KOPT-K1 (cell line): Measurements from ENCODE around the gene FN3KRP.

ENCODE experiments used
- H3K27ac ChIP-seq: fragments of 200-600 bp; sonication (generic); 2 replicates; pipeline ENCODE4 v1.5.1; 2016; ENCODE audit warnings: antibody characterized with exemption, mild to moderate bottlenecking, low read depth, low read length; ENCODE audit not compliant: poor library complexity, severe bottlenecking
- H3K36me3 ChIP-seq: fragments of 200-600 bp; sonication (generic); 2 replicates; pipeline ENCODE4 v1.5.1; 2017; ENCODE audit warnings: antibody characterized with exemption, mild to moderate bottlenecking, low read length, moderate library complexity; ENCODE audit not compliant: insufficient read depth
- H3K9me3 ChIP-seq: fragments of 200-600 bp; sonication (generic); 2 replicates; pipeline ENCODE4 v1.5.1; 2017; ENCODE audit warnings: antibody characterized with exemption, low read length, mild to moderate bottlenecking; ENCODE audit not compliant: insufficient read depth, poor library complexity, severe bottlenecking

FN3KRP gene

DNA sequence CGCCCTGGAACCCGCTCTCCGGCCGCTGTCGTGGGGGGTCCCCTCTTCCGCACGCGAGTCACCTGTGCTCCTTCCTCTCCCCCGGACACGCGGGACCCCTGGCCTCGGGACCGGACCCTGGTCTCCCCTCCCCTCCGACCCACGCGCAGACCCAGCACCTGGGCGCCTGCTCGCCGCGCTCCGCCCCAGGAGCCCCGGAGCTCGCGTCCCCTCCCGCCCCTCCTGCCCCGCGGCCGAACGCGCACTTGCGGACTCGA, 18.8 kb upstream of the FN3KRP start:
- no peaks in the 10 kb centered on the region for H3K36me3 ChIP-seq
- H3K27ac ChIP-seq, result no peak overlapping the region
- H3K9me3 ChIP-seq, result peaks cover 42% of the 10 kb centered on the region

DNA sequence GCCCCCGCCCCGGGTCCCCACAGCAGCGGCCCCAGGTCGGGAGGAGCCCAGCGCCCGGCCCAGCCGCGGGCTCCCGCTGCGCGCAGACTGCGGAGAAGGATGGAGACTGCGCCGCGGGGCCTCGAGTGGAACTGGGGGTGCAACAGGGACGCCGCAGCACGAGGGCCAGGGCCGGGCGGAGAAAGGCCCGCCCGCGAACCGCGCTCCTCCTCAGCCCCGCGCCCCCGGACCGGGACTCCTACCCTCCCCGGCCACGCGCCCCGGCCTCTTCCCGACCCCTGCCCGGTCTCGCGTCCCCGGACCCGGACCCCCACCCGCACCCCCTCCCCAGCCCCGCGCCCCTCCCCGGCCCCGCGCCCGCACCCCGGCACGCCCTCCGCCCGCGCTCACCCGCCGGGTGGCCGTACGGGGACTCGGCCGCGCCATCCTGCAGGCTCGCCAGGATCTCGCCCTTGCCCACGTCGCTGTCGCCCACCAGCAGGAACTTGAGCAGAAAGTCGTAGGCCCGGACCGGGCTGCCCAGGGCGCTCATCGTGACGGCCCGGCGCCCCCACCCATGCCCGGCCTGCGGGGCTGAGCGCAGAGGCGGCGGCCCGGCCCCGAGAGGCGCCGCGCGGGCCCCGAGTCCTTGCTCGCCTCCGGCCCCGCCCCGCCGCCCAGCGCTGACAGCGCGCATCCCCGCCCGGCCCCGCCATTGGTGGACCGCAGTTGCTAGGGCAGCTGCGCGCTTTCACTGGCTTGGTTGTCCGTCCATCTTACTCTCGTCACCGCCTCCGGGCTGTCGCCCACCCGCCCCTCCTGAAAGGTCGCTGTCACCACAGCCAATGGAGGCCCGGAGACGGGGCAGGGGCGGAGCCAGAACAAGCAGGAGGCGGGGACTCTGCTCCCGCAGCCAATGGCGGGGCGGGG, 18.2 kb upstream of the FN3KRP start, which contains the start of gene RAB40B:
Gene RAB40B, minus strand, starts transcription at position 634 of the 909 bp plus-strand sequence. Its CDS starts 102 bp downstream, at position 532.
- Histone ChIP-seq H3K27ac (no peak within 1 kb of the TSS), H3K9me3 (peaks cover 38% of the 10 kb centered on the region), H3K36me3 (no peaks in the 10 kb centered on the region)

DNA sequence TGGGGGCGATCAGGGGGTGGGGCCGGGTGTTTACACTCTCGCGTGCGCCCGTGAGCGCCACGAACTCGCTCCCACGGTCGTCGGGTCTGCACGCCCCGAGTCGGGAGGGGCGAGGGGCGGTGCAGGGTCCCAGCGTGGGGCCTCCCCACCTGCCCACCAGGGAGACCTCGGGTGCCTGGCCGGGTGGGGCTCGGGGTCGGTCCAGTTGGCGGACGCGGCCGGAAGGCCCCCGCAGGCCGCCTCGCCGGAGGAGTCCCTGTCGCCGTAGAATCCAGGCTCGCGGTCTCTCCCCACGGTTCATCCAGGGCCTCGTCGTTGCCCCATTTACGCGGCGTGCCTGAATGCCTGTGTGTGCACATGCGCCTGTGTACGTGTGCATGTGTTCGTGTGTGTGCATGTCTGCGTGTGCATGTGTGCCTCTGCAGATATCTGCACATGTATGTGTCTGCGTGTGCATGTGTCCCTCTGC, 17.5 kb upstream of the FN3KRP start:
- H3K9me3 ChIP-seq, result peaks cover 32% of the 10 kb centered on the region
- H3K36me3 ChIP-seq, result no peaks in the 10 kb centered on the region
- no peak overlapping the region for H3K27ac ChIP-seq

DNA sequence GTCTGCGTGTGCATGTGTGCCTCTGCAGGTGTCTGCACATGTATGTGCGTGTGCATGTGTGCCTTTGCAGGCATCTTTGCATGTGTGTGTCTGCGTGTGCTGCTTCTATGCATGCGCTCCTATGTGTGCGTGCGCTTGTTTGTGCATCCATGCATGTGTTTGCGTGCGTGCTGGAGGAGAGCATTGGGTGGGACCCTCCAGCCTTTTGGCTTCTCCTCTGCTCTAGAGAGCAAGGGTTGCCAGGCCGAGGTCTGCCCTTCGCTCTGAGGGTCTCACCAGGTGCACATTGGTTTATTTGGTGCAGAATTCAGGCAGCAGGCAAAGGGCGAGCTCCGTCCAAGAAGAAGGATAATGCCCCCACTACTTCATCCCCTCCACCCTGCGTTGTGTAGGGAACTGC, 17.0 kb upstream of the FN3KRP start:
- Histone ChIP-seq H3K9me3 (peaks cover 26% of the 10 kb centered on the region), H3K27ac (no peak overlapping the region), H3K36me3 (no peaks in the 10 kb centered on the region)

DNA sequence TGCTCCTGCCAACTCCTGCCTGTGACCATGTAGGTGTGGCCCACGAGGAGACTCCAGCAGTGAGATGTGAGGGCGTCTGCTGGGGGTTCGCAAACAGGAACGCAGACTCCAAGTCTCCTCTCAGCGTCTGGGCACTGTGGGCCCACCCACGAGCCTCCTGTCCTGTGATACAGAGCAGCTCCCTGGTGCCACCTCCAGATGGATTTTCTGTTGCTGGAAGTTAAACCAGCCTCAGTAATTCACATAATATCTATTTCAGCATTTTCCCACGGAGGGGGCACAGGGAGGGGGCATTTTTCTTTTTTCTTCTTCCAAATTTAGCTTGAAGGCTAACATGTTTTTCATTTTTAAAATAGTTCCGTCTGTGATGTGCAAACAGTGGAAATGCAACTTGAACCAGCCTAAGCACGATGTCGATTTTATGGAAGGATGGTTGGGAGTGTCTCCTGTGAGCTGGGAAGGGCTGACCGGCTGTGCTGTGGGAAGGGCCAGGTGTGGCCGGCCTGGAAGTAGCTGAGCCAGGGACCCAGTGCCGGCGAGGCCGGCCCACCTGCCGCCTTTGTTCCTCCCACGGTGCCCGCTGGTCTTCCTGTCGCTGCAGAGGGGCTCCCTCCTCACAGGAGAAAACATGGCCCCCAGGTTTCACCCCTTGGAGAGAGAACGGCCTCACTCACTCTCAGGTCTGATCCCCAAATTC, 14.1 kb upstream of the FN3KRP start:
- H3K27ac ChIP-seq, result no peak overlapping the region
- H3K36me3 ChIP-seq, result no peaks in the 10 kb centered on the region
- no peaks in the 10 kb centered on the region for H3K9me3 ChIP-seq

DNA sequence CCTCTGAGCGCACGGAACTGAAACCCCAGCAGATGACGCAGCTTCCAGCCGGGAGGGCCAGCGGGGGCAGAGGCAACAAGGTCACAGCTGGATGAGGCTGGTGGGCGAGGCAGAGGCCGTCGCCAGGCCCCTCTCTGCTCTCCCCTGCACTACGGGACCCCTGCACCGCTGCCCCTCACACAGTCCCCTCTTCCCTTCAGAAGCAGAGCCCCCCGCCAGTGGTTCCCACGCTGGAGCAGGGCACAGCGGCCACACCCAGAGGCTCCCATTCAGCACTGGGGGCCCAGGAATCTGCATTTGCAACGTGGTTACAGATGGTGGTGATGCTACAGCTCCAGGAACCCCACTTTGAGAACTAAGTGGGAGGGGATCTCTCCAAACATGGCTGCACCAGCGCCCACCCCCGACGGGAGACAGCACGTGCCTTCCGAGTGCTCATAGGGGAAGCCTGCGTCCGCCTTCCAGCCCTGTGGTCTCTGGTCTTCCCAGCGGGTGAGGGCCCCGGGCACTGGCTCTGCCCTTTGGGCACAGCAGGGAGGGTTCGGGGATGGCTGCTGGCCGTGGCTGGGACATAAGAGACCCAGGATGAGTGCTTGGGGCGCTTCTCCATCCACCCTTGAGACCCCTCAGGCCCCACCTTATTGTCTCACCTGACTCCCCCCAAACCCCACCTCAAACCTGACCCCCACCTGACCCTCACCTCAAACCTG, 13.3 kb upstream of the FN3KRP start:
- Histone ChIP-seq H3K9me3 (no peaks in the 10 kb centered on the region), H3K27ac (no peak overlapping the region), H3K36me3 (no peaks in the 10 kb centered on the region)

DNA sequence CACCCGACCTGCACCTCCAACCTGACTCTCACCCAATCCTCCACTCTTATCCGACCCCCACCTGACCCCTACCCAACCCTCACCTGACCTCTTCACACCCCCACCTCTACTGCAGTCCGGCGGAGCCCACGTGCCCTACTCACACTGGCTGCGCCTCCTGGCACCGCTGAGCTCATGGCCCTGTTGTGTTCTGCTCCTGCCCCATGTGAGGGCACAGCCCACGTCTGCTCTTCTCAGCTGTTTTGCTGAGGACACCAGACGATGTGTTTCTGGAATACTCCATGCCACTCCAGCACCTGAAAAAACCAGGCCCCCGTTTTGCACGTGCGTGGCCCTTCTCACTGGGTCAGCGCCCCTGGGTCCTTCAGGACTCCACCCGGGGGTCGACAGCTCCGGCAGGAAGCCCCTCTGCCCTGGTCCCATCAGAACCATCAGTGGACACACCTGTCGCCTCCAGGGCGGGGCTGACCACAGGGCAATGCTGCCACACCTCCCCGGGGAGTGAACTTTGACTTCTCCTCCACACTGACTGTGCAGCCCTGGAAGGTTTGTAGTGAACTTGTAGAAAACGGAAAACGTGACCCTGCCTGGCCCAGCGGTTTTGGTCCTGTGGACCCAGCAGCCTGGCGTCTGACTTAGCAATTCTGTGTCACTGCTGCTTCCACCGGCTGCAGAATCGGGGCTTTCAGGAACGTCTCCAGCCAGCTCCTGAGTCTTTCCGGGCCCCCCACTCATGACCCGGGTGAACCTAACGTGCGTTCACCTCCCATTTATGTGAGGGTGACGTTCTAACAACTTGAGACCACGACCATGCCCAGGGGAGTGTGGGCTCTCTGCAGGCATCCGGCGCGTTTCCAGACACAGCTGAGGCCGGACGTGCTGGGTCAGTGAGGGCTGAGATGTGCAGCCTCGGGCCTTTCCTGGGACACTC, 12.3 kb upstream of the FN3KRP start:
- no peak overlapping the region for H3K27ac ChIP-seq
- no peaks in the 10 kb centered on the region for H3K36me3 ChIP-seq
- no peaks in the 10 kb centered on the region for H3K9me3 ChIP-seq

DNA sequence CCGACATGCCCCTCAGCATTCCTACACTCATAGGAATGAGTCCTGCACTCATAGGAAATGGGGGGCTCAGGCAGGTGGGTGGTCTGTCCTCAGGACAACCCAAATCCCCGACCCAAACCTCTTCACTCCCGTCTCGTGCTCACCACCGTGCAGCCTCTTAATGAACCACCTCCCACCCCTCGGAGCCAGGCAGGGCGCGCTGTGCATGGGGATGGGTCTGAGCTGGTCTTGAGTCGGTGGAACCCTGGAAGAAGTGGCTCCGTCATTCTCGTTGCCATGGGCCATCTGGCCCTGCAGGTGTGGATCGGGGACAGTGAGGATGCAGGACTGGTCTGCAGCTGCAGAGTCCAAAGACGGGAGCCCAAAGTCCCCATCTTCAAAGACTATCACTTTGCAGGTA, 11.6 kb upstream of the FN3KRP start:
- H3K36me3 ChIP-seq, result no peaks in the 10 kb centered on the region
- H3K9me3 ChIP-seq, result no peaks in the 10 kb centered on the region
- H3K27ac ChIP-seq, result no peak overlapping the region

DNA sequence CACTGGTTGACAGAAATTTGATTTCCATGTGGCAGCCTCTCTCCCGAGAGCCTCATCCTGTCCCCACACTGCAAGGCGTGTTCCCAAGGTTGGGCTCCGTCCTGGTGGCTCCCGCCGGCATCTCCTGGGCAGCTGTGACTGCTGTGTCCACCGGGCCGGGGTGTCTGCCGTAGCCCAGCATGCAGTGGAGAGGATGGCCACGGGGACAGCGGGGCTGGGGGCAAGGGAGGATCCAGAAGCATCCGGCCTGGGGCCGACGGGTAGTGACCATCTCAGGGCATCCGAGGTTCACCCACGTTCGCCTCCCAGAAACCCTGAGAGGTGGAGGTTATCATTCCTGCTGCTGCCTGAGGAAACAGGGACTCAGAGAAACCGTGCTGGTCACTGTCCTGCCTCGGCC, 10.8 kb upstream of the FN3KRP start:
- H3K27ac ChIP-seq, result no peak overlapping the region
- H3K36me3 ChIP-seq, result no peaks in the 10 kb centered on the region
- H3K9me3 ChIP-seq, result no peaks in the 10 kb centered on the region

DNA sequence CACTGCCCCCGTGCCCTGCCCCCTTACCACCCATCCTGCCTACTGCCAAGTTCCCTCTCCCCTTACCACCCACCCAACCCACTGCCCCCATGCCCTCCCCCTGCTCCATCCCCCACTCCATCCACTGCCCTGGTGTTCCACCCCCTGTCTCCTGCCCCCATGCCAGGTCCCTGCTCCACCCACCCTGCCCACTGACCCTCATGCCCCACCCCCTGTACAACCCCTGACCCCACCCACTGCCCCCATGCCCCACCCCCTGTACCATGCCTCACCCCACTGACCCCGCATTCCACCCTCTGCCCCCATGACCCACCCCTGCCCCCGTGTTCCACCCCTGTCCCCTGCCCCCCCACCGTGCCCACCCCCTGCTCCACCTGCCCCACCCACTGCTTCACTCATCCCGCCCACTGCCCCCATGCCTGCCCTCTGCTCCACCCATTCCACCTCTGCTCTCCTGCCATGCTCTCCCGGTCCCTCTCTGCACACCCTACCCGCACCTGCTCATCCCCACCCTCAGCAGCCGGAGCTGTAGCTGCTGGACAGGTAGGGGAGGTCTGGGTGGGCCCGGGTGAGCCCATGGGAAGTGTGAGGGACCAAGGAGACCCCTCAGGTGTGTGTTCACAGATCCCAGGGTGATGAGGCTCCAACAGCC, 7.4 kb upstream of the FN3KRP start:
- H3K36me3 ChIP-seq, result no peaks in the 10 kb centered on the region
- no peak overlapping the region for H3K27ac ChIP-seq
- H3K9me3 ChIP-seq, result no peaks in the 10 kb centered on the region

DNA sequence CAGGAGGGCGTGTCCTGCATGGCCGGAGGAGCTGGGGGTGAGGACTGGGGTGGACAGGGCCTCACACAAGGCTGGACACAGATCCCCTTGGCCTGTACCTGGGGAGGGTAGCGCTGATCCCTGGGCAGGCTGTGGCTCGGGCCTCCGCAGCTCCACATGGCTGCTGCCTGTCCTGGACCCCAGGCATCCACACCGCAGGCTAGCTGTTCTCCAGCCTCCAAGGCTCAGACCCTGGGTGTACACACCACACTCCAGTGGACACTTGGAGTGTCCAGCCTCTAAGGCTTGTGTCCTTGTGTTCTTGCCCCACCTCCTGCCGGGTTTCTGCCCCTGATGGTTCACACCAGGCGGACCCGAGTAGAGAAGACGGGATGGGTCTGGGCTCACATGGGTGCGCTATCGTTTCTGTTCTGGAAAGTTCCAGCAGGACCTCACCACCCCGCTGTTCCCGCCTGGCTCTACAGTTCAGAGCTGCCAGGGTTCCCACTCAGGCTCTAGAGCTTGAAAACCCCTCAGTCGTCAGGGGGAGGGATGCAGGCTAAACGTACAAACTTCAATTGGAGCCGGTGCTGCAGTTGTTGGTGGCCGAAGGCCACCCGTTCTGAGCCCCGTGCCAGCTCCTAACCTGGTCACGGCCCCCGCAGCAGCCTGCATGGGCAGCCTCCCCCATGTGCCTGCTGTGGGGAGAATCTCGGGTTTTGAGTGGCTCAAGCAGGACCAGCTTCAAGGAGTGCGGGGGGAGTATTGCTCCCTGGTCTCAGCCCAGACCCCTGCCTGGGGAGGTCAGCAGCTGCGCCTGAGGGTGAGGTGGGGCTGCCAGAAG, 6.6 kb upstream of the FN3KRP start:
- Histone ChIP-seq H3K36me3 (no peaks in the 10 kb centered on the region), H3K9me3 (no peaks in the 10 kb centered on the region), H3K27ac (no peak overlapping the region)

DNA sequence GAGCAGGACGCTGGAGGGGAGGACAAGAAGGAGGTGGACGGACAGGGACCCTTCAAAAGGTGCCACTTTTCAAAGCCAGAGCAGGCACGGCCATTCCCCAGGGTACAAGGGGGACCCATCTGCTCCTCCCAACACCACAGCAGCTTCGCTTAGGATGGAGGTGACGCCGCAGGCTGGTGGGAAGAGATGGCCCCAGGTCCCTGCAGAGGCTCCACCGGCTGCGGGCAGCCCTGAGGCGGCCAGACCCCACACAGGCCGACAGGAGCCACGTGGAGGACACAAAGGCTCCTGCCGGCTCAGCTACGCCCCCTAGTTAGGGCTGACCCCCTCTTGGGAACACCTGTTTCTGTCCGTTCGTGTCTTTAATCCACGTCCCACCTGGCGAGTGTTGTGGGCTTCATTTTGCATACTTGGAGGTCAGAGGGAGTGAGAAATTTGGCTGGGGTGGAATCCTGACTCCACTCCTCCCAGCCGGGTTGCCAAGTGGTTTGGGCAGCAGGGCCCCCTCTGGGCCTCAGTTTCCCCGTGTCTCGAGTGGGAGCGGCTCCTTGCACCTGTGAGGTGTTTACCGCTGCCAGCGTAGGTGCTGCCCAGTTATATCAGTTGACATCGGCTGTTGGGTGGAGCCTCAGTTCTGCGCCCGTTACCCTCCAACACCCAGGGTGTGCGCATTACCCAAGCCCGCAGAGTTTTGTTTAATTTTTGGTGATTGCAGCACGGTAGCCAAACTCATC, 5.8 kb upstream of the FN3KRP start:
- Histone ChIP-seq H3K9me3 (no peaks in the 10 kb centered on the region), H3K27ac (no peak overlapping the region), H3K36me3 (no peaks in the 10 kb centered on the region)
